Lung (tissue), 12 donors: ENCODE measurements around the gene CP. TPM values are rescaled to one million over a fixed set of nuclear protein-coding genes. Genes with fewer than 3 reads are reported as not detected.

Experiments used
- ATAC-seq: fragments of 200-7000 bp; cut with Tn5 transposase; one replicate; pipeline ENCODE4 v1.9.1; 2020; ENCODE audit warnings: moderate number of reproducible peaks; ENCODE audit not compliant: insufficient read depth, low FRiP score
- DNase-seq, 3 donors: peaks; one replicate each; pipeline ENCODE4 v3.0.0-alpha.2; 2013 to 2017
- H3K27ac ChIP-seq, 2 donors: one replicate each; pipeline ENCODE4 v1.5.1; 2013; ENCODE audit warnings: mild to moderate bottlenecking in 2 of 2, moderate library complexity in 2 of 2, control low read depth in 1 of 2, inconsistent platforms in 1 of 2, low read depth in 1 of 2, low read length in 1 of 2
- H3K27me3 ChIP-seq, 3 donors: one replicate each; pipeline ENCODE4 v1.5.1; 2013; ENCODE audit warnings: low read length in 2 of 3; ENCODE audit not compliant: control insufficient read depth in 3 of 3, insufficient read depth in 3 of 3
- H3K36me3 ChIP-seq, 4 donors: one replicate each; pipeline ENCODE4 v1.5.1; 2013; ENCODE audit warnings: low read length in 4 of 4, mild to moderate bottlenecking in 1 of 4, moderate library complexity in 1 of 4; ENCODE audit not compliant: control insufficient read depth in 4 of 4, insufficient read depth in 4 of 4
- H3K4me1 ChIP-seq, 5 donors: one replicate each; pipeline ENCODE4 v1.5.1; 2013; ENCODE audit warnings: low read length in 5 of 5, mild to moderate bottlenecking in 2 of 5, moderate library complexity in 1 of 5; ENCODE audit not compliant: control insufficient read depth in 5 of 5, insufficient read depth in 5 of 5
- H3K4me3 ChIP-seq: one replicate; pipeline ENCODE4 v1.5.1; 2013; ENCODE audit warnings: mild to moderate bottlenecking, control low read depth, moderate library complexity
- H3K9ac ChIP-seq, 2 donors: one replicate each; pipeline ENCODE4 v1.5.1; 2013; ENCODE audit warnings: low read length in 2 of 2, control low read depth in 1 of 2; ENCODE audit not compliant: insufficient read depth in 1 of 2
- H3K9me3 ChIP-seq, 4 donors: one replicate each; pipeline ENCODE4 v1.5.1; 2013; ENCODE audit warnings: low read length in 3 of 4, mild to moderate bottlenecking in 1 of 4, moderate library complexity in 1 of 4; ENCODE audit not compliant: control insufficient read depth in 4 of 4, insufficient read depth in 3 of 4
- WGBS, 2 donors: extraction: QIAGEN DNeasy Blood & Tissue Kit; methylation state at CpG; one replicate each; pipeline ENCODE4 v1.1.7; 2013; 5-methylcytosine and 5-hydroxymethylcytosine counted together
- polyA plus RNA-seq, 2 donors: library from polyadenylated mRNA; stranded (reverse); fragments of 200-250 nt; gene quantifications; one replicate each; pipeline ENCODE4 v1.2.1, GENCODE V29; 2013
- total RNA-seq, 2 donors: library from RNA; depleted of rRNA in 1 of 2; stranded (reverse); fragments of >200 nt in 1 of 2; gene quantifications; one replicate each; pipeline ENCODE4 v1.2.1, GENCODE V29; 2014 to 2021
- TF ChIP-seq, protein P1 (sequence below): IDR thresholded peaks from 2 replicates; pipeline ENCODE4 v1.5.1; 2012; ENCODE audit warnings: mild to moderate bottlenecking; ENCODE audit errors: control extremely low read depth, extremely low read depth
- donor health status: control.
- donor health status: control.
- donor health status: Bipolar disorder and iron deficiency.
- donor health status: healthy.
- donor health status: DM: yes; HTN: yes; CAD: no.

CP gene
- total and polyA plus RNA-seq, 4 donors: 16.4 to 143 (median 68.5) TPM

GRCh38 chr3:149209431-149209830 is 12.2 kb downstream of the CP start:
- Histone ChIP-seq H3K4me3 (no peak overlapping the region), H3K9me3 (no peaks in the 10 kb centered on the region), H3K27me3 (peaks cover 0 to 3% (median 3%) of the 10 kb centered on the region in 3 donors), H3K27ac (no peak overlapping the region), H3K36me3 (no peaks in the 10 kb centered on the region), H3K4me1 (peaks cover 0 to 2% (median 2%) of the 10 kb centered on the region in 5 donors), H3K9ac (no peak overlapping the region)
- 87 to 93% methylated on average over 4 of the region's 4 CpGs for WGBS, 2 donors
- ATAC-seq (no peak), DNase-seq (no peak)
- TF ChIP-seq, protein P1, sequence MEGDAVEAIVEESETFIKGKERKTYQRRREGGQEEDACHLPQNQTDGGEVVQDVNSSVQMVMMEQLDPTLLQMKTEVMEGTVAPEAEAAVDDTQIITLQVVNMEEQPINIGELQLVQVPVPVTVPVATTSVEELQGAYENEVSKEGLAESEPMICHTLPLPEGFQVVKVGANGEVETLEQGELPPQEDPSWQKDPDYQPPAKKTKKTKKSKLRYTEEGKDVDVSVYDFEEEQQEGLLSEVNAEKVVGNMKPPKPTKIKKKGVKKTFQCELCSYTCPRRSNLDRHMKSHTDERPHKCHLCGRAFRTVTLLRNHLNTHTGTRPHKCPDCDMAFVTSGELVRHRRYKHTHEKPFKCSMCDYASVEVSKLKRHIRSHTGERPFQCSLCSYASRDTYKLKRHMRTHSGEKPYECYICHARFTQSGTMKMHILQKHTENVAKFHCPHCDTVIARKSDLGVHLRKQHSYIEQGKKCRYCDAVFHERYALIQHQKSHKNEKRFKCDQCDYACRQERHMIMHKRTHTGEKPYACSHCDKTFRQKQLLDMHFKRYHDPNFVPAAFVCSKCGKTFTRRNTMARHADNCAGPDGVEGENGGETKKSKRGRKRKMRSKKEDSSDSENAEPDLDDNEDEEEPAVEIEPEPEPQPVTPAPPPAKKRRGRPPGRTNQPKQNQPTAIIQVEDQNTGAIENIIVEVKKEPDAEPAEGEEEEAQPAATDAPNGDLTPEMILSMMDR: no peak

DNA sequence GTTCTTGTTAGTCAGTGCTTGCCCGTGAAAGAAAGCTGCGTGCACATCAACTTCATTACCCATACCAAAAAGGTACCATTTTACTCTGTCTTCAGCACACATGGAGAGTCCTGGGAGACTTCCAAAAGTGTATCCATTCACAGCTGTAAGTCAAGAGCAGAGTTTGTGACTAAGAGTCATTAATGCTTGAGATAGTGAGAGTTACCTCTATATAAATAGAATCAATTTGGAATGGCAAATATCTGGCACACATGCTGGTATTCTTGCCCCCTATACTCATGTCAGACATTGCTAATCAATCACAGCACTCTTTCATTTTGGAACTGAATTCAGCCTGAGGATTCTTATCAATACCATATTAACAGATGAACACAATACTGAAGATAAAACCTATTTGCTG is 14.2 kb downstream of the CP start:
- H3K27me3 ChIP-seq: peaks cover 0 to 3% (median 3%) of the 10 kb centered on the region in 3 donors
- no peaks in the 10 kb centered on the region for H3K36me3 ChIP-seq
- TF ChIP-seq, protein P1: no peak
- 95 to 98% methylated on average over 2 of the region's 2 CpGs for WGBS, 2 donors
- H3K4me1 ChIP-seq: no peaks in the 10 kb centered on the region
- ATAC-seq: no peak
- H3K9me3 ChIP-seq: no peaks in the 10 kb centered on the region
- no peak overlapping the region for H3K27ac ChIP-seq
- H3K4me3 ChIP-seq: no peak overlapping the region
- no peak overlapping the region for H3K9ac ChIP-seq
- DNase-seq: no peak

- 89 to 92% methylated on average over 3 of the region's 3 CpGs for WGBS, 2 donors
- no peaks in the 10 kb centered on the region for H3K27me3 ChIP-seq
- H3K36me3 ChIP-seq: no peaks in the 10 kb centered on the region
- H3K4me3 ChIP-seq: no peak overlapping the region
- H3K9me3 ChIP-seq: no peaks in the 10 kb centered on the region
- H3K9ac ChIP-seq: no peak overlapping the region
- H3K27ac ChIP-seq: no peak overlapping the region
- H3K4me1 ChIP-seq: peaks cover 0 to 4% (median 0%) of the 10 kb centered on the region in 5 donors
- DNase-seq (no peak), ATAC-seq (no peak)
- TF ChIP-seq, protein P1: no peak
Measured at GRCh38 chr3:149204390-149204991, 17.1 kb downstream of the CP start.

GRCh38 chr3:149203758-149204157 is 17.9 kb downstream of the CP start:
- ATAC-seq (no peak), DNase-seq (no peak)
- Histone ChIP-seq H3K9me3 (no peaks in the 10 kb centered on the region), H3K27ac (no peak overlapping the region), H3K36me3 (no peaks in the 10 kb centered on the region), H3K9ac (no peak overlapping the region), H3K27me3 (peaks cover 0 to 2% (median 0%) of the 10 kb centered on the region in 3 donors), H3K4me1 (peaks cover 0 to 7% (median 0%) of the 10 kb centered on the region in 5 donors), H3K4me3 (no peak overlapping the region)
- WGBS, 2 donors: 31 to 55% methylated on average over 3 of the region's 3 CpGs
- TF ChIP-seq, protein P1: no peak
